K562 (cell line): ENCODE data around the gene C2CD2L. TPM values are rescaled to one million over a fixed set of nuclear protein-coding genes. Genes with fewer than 3 reads are reported as not detected.
A peak's percentile ranks its signal among the peaks of the same experiment; 100 is the strongest.

Experiments
- BCL6 ChIP-seq: fragments of 250-450 bp; sonication (Bioruptor Pico); IDR thresholded peaks from 2 replicates; pipeline ENCODE4 v1.4.0; 2020
- BHLHE40 ChIP-seq: IDR thresholded peaks from 2 replicates; pipeline ENCODE4 v1.6.1; 2011; ENCODE audit warnings: low read length, improper control_type of control experiment
- CBX5 ChIP-seq: IDR thresholded peaks from 2 replicates; pipeline ENCODE4 v1.6.1; 2014; ENCODE audit warnings: low read depth, borderline replicate concordance
- DDX20 ChIP-seq: fragments of 450-650 bp; IDR thresholded peaks from 2 replicates; pipeline ENCODE4 v1.6.1; 2016; ENCODE audit warnings: missing genetic modification characterization, low read depth, mild to moderate bottlenecking, missing compliant biosample characterization, moderate library complexity
- EGR1 ChIP-seq: fragments of 450-650 bp; conservative IDR thresholded peaks from 2 replicates; pipeline ENCODE4 v1.6.1; 2017; ENCODE audit warnings: mild to moderate bottlenecking
- ELF4 ChIP-seq: fragments of 450-650 bp; formaldehyde crosslinking; IDR thresholded peaks from 2 replicates; pipeline ENCODE4 v1.4.0; 2022; ENCODE audit warnings: missing genetic modification characterization
- EP400 ChIP-seq: fragments of 450-650 bp; IDR thresholded peaks from 2 replicates; pipeline ENCODE4 v1.6.1; 2017; ENCODE audit warnings: antibody characterized with exemption, mild to moderate bottlenecking, moderate library complexity
- HMGN3 ChIP-seq: IDR thresholded peaks from 2 replicates; pipeline ENCODE4 v1.6.1; 2011; ENCODE audit warnings: borderline replicate concordance, low read depth, mild to moderate bottlenecking, mixed read lengths, low read length; ENCODE audit not compliant: insufficient read length; ENCODE audit errors: extremely low read depth
- HSF4 ChIP-seq: fragments of 250-450 bp; sonication (Bioruptor Pico); IDR thresholded peaks from 2 replicates; pipeline ENCODE4 v2.1.2; 2022; ENCODE audit warnings: mild to moderate bottlenecking, moderate library complexity, borderline replicate concordance
- IRF2 ChIP-seq: sonication (generic); formaldehyde crosslinking; IDR thresholded peaks from 2 replicates; pipeline ENCODE4 v1.8.1; 2022; ENCODE audit warnings: mild to moderate bottlenecking, missing genetic modification reagents
- L3MBTL2 ChIP-seq: fragments of 450-650 bp; IDR thresholded peaks from 2 replicates; pipeline ENCODE4 v1.6.1; 2016; ENCODE audit warnings: mild to moderate bottlenecking, moderate library complexity
- MIER1 ChIP-seq: fragments of 450-650 bp; IDR thresholded peaks from 2 replicates; pipeline ENCODE4 v1.6.1; 2016; ENCODE audit warnings: antibody characterized with exemption, mild to moderate bottlenecking, low read depth
- NCOA6 ChIP-seq: fragments of 450-650 bp; IDR thresholded peaks from 2 replicates; pipeline ENCODE4 v1.6.1; 2017; ENCODE audit warnings: mild to moderate bottlenecking
- NRF1 ChIP-seq, 2 experiments: fragments of 450-650 bp; IDR thresholded peaks in 1 of 2; conservative IDR thresholded peaks in 1 of 2; 2 replicates each; pipeline ENCODE4 v1.6.1; 2014; ENCODE audit warnings: mild to moderate bottlenecking in 2 of 2
- PRPF4 ChIP-seq: fragments of 200-400 bp; formaldehyde crosslinking; IDR thresholded peaks from one replicate; pipeline ENCODE4 v1.6.1; 2017; ENCODE audit warnings: low read length, low read depth, mild to moderate bottlenecking; ENCODE audit not compliant: insufficient read depth, poor library complexity, severe bottlenecking
- RB1 ChIP-seq: fragments of 450-650 bp; IDR thresholded peaks from 2 replicates; pipeline ENCODE4 v1.6.1; 2017; ENCODE audit warnings: low read depth, mild to moderate bottlenecking
- RFX5 ChIP-seq: IDR thresholded peaks from 2 replicates; pipeline ENCODE4 v1.6.1; 2011; ENCODE audit warnings: low read depth, mild to moderate bottlenecking, improper control_type of control experiment, low read length
- SAFB2 ChIP-seq: fragments of 200-400 bp; formaldehyde crosslinking; IDR thresholded peaks from 2 replicates; pipeline ENCODE4 v1.6.1; 2018; ENCODE audit warnings: borderline replicate concordance, low read length, low read depth, moderate library complexity; ENCODE audit not compliant: severe bottlenecking
- SIN3A ChIP-seq, 2 experiments: fragments of 150-350 bp in 1 of 2; IDR thresholded peaks; 2 replicates each; pipeline ENCODE4 v1.6.1; 2011 to 2016; ENCODE audit warnings: borderline replicate concordance in 2 of 2, low read depth in 2 of 2, low read length in 2 of 2, mild to moderate bottlenecking in 2 of 2, moderate library complexity in 2 of 2; ENCODE audit not compliant: control insufficient read depth in 1 of 2
- SMAD4 ChIP-seq: fragments of 250-450 bp; sonication (Bioruptor Pico); conservative IDR thresholded peaks from 2 replicates; pipeline ENCODE4 v1.8.0; 2021; ENCODE audit warnings: inconsistent platforms, mild to moderate bottlenecking, moderate library complexity
- TEAD1 ChIP-seq, 2 experiments: fragments of 450-650 bp in 1 of 2; sonication (generic) in 1 of 2; formaldehyde crosslinking; IDR thresholded peaks; 2 replicates each; pipeline versions ENCODE4 v1.4.0 to v1.8.0; 2020 to 2022; ENCODE audit warnings: mild to moderate bottlenecking in 2 of 2, missing genetic modification reagents in 1 of 2
- TEAD2 ChIP-seq: fragments of 450-650 bp; IDR thresholded peaks from 2 replicates; pipeline ENCODE4 v1.6.1; 2016; ENCODE audit warnings: missing genetic modification characterization, control low read depth, missing compliant biosample characterization
- TEAD4 ChIP-seq, 2 experiments: sonication (generic) in 1 of 2; formaldehyde crosslinking in 1 of 2; IDR thresholded peaks; 2 replicates each; pipeline versions ENCODE4 v1.6.1 to v1.8.0; 2012 to 2022; ENCODE audit warnings: borderline replicate concordance in 1 of 2, inconsistent platforms in 1 of 2, low read length in 1 of 2, mild to moderate bottlenecking in 1 of 2, missing genetic modification reagents in 1 of 2
- ZBED1 ChIP-seq: IDR thresholded peaks from 2 replicates; pipeline ENCODE4 v1.6.1; 2014
- ZKSCAN8 ChIP-seq: fragments of 200-800 bp; sonication (Bioruptor generic); IDR thresholded peaks from 2 replicates; pipeline ENCODE4 v1.6.1; 2016; ENCODE audit warnings: missing genetic modification characterization, missing compliant biosample characterization
- ZNF23 ChIP-seq: fragments of 250-450 bp; sonication (Bioruptor Pico); IDR thresholded peaks from 2 replicates; pipeline ENCODE4 v1.4.0; 2020; ENCODE audit warnings: mild to moderate bottlenecking
- ZNF507 ChIP-seq: conservative IDR thresholded peaks from 2 replicates; pipeline ENCODE4 v1.6.1; 2017; ENCODE audit warnings: missing genetic modification characterization, missing compliant biosample characterization
- ZNF644 ChIP-seq: fragments of 200-800 bp; sonication (Bioruptor generic); IDR thresholded peaks from 2 replicates; pipeline ENCODE4 v1.6.1; 2016; ENCODE audit warnings: low read depth, missing genetic modification characterization, missing compliant biosample characterization
- ZZZ3 ChIP-seq: fragments of 450-650 bp; IDR thresholded peaks from 2 replicates; pipeline ENCODE4 v1.6.1; 2016; ENCODE audit warnings: antibody characterized with exemption, mild to moderate bottlenecking, moderate library complexity
- polyA plus RNA-seq, 8 experiments: library from polyadenylated mRNA; depleted of rRNA in 4 of 8; stranded (reverse) in 5 of 8; unstranded in 3 of 8; fragments of >200 nt; fragmentation: Nextera tagmentation in 2 of 8; fragmentation: Illumina TruSeq in 1 of 8; extraction: Ambion mirVana in 2 of 8; extraction: Trizol in 1 of 8; gene quantifications; 2 replicates each; pipeline versions ENCODE4 v1.2.1 to v1.2.3, GENCODE V29; 2011 to 2014; ENCODE audit warnings: inconsistent platforms in 1 of 8, missing spikeins in 1 of 8
- total RNA-seq, 7 experiments: library from RNA; depleted of rRNA in 6 of 7; stranded (reverse); fragments of >200 nt in 6 of 7; fragmentation: Illumina TruSeq in 2 of 7; extraction: Trizol in 2 of 7; gene quantifications; 2 replicates each; pipeline versions ENCODE4 v1.2.1 to v1.2.3, GENCODE V29; 2011 to 2021; ENCODE audit warnings: low replicate concordance in 1 of 7
- TF ChIP-seq, protein P1 (sequence below): fragments of 450-650 bp; formaldehyde crosslinking; IDR thresholded peaks from 2 replicates; pipeline ENCODE4 v1.4.0; 2022; ENCODE audit warnings: mild to moderate bottlenecking, moderate library complexity

The C2CD2L gene
- total and polyA plus RNA-seq, 9 of the 15 experiments (the other 6 are each of a cell fraction or from before 2014, with no cell fraction given), result 0.66 to 41.2 (median 14.8) TPM

DNA sequence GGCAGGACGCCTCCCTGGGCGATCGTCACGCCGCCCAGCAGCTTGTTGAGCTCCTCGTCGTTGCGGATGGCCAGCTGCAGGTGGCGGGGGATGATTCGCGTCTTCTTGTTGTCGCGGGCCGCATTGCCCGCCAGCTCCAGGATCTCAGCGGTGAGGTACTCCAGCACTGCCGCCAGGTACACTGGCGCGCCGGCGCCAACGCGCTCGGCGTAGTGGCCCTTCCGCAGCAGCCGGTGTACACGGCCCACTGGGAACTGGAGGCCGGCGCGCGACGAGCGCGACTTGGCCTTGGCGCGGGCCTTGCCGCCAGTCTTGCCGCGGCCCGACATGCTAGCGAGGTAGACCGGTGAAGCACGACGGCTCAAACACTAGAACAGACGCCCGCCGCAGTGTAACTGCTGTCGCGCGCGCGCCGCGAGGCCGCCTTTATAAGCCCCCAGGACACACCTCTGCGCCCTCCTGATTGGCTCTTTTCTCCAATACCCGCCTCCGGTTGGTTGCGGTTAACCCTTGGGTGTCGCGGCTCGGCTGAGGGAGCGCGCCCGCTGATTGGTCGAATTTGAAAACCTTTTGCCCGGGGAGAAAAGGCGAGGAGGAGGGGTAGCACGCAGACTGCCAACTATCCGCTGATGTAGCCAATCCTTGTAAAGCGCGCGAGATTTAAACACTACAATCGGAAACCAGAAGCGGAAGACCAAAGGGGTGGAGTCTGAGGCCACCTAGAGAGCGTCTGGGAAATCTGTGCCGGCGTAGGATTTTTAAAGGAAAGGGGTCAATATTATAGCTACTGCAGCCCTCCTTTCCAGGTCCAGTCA is 11.9 kb upstream of the C2CD2L start (continued):
- TF ChIP-seq SAFB2 (no peak), RFX5 (no peak), HMGN3 (peak; percentile 95), TEAD2 (no peak), EGR1 (0 out of 2 replicates have a peak, but pooled peaks have one; percentile 1), CBX5 (no peak), PRPF4 (peak; percentile 99), EP400 (peak; percentile 96), SMAD4 (0 out of 2 replicates have a peak, but pooled peaks have one; percentile 76), ZBED1 (peak; percentile 91), ZKSCAN8 (CRISPR knock-in tag) (no peak), HSF4 (CRISPR knock-in tag) (no peak), BCL6 (no peak), BHLHE40 (peak; percentile 41; the same call in 1 of the 2 replicates), L3MBTL2 (peak; percentile 81), IRF2 (CRISPR knock-in tag) (no peak), ZNF23 (no peak), MIER1 (no peak), RB1 (peak; percentile 75), ZNF507 (tag) (no peak), ELF4 (CRISPR knock-in tag) (peak; percentile 53; the same call in 1 of the 2 replicates), TEAD4 (IDR thresholded peaks at IDR 0.05; ENCODE audit: low read length) (peak; percentile 48), TEAD4 (CRISPR knock-in tag; IDR thresholded peaks at IDR 0.05; ENCODE audit: borderline replicate concordance) (no peak), NCOA6 (no peak), NRF1 (conservative IDR thresholded peaks at IDR 0.05 in 1 of 2, IDR thresholded peaks at IDR 0.05 in 1 of 2) (peak; percentile 75 to 78), DDX20 (tag) (no peak), TEAD1 (CRISPR knock-in tag; IDR thresholded peaks at IDR 0.05) (peak in 1 of 2 experiments; percentile 78; a peak in 2 of 4 replicates), SIN3A (IDR thresholded peaks at IDR 0.05; ENCODE audit: borderline replicate concordance in 2 of 2, control insufficient read depth in 1 of 2, low read depth in 2 of 2, low read length in 2 of 2) (peak; percentile 83 to 95; a peak in 3 of 4 replicates), ZNF644 (no peak), ZZZ3 (no peak)
- TF ChIP-seq, protein P1, sequence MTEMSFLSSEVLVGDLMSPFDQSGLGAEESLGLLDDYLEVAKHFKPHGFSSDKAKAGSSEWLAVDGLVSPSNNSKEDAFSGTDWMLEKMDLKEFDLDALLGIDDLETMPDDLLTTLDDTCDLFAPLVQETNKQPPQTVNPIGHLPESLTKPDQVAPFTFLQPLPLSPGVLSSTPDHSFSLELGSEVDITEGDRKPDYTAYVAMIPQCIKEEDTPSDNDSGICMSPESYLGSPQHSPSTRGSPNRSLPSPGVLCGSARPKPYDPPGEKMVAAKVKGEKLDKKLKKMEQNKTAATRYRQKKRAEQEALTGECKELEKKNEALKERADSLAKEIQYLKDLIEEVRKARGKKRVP, result no peak
